ENCODE data around the gene C9orf78. TPM values are rescaled to one million over a fixed set of nuclear protein-coding genes. Genes with fewer than 3 reads are reported as not detected.

Gene C9orf78
- total RNA-seq, 1 donor: 32.4 TPM

- TF ChIP-seq, protein P1, sequence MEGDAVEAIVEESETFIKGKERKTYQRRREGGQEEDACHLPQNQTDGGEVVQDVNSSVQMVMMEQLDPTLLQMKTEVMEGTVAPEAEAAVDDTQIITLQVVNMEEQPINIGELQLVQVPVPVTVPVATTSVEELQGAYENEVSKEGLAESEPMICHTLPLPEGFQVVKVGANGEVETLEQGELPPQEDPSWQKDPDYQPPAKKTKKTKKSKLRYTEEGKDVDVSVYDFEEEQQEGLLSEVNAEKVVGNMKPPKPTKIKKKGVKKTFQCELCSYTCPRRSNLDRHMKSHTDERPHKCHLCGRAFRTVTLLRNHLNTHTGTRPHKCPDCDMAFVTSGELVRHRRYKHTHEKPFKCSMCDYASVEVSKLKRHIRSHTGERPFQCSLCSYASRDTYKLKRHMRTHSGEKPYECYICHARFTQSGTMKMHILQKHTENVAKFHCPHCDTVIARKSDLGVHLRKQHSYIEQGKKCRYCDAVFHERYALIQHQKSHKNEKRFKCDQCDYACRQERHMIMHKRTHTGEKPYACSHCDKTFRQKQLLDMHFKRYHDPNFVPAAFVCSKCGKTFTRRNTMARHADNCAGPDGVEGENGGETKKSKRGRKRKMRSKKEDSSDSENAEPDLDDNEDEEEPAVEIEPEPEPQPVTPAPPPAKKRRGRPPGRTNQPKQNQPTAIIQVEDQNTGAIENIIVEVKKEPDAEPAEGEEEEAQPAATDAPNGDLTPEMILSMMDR (IDR thresholded peaks at IDR 0.05; ENCODE audit: insufficient read depth, low read depth, low read length): peak; percentile 95
- peak; percentile 85 for DNase-seq (ENCODE audit: low read depth)
- no peak overlapping the region for H3K4me3 ChIP-seq (ENCODE audit: low read depth, low read length)
These were observed 51.3 kb downstream of the C9orf78 start for GRCh38 chr9:129783516-129784361.

DNA sequence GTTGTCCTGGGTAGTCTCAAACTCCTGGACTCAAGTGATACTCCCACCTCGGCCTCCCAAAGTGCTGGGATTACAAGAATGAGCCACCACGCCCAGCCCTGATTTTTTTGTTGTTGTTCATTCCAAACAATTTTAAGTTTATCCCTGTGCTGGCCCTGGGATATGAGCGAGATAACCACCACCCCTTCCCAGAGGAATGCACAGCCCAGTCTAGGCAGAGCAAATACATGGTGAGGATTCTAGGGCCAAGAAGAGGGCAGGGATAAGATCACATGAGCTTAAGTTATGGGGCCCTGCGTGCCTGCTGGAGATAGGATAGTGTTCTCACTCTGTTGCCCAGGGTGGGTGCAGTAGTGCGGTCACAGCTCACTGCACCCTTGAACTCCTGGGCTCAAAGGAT is 53.1 kb downstream of the C9orf78 start:
- H3K4me3 ChIP-seq (ENCODE audit: low read depth, low read length): no peak overlapping the region
- peak; percentile 91 for DNase-seq (ENCODE audit: low read depth)
- TF ChIP-seq, protein P1 (IDR thresholded peaks at IDR 0.05; ENCODE audit: insufficient read depth, low read depth, low read length): no peak

- DNase-seq (ENCODE audit: low read depth): no peak
These were observed 53.9 kb downstream of the C9orf78 start for GRCh38 chr9:129781131-129781530.

GRCh38 chr9:129779560-129780190 is 55.4 kb downstream of the C9orf78 start:
- DNase-seq (ENCODE audit: low read depth): no peak
- TF ChIP-seq, protein P1 (IDR thresholded peaks at IDR 0.05; ENCODE audit: insufficient read depth, low read depth, low read length): no peak
- no peak overlapping the region for H3K4me3 ChIP-seq (ENCODE audit: low read depth, low read length)

More at GRCh38 chr9:129781131-129781530, 53.9 kb downstream of the C9orf78 start:
- no peak overlapping the region for H3K4me3 ChIP-seq (ENCODE audit: low read depth, low read length)
- TF ChIP-seq, protein P1 (IDR thresholded peaks at IDR 0.05; ENCODE audit: insufficient read depth, low read depth, low read length): no peak

GRCh38 chr9:129778469-129778868 is 56.6 kb downstream of the C9orf78 start:
- DNase-seq (ENCODE audit: low read depth): no peak
- H3K4me3 ChIP-seq (ENCODE audit: low read depth, low read length): no peak overlapping the region
- TF ChIP-seq, protein P1 (IDR thresholded peaks at IDR 0.05; ENCODE audit: insufficient read depth, low read depth, low read length): no peak

- TF ChIP-seq, protein P1 (IDR thresholded peaks at IDR 0.05; ENCODE audit: insufficient read depth, low read depth, low read length): no peak
- no peak for DNase-seq (ENCODE audit: low read depth)
- H3K4me3 ChIP-seq (ENCODE audit: low read depth, low read length): no peak overlapping the region
These were observed 57.3 kb downstream of the C9orf78 start for GRCh38 chr9:129777769-129778130.

Small RNA genes within 50 kb of the gene (small RNA-seq; reads per million reads assigned to genes)
- not detected for gene MIR6855

Other genes starting within 250 kb of the C9orf78 start
- gene C9orf50, start 214.2 kb downstream of the C9orf78 start, total RNA-seq: 0.32 TPM in 1 of 2 replicates, not detected in the other
- 34.8 and 36.3 TPM in 2 replicates for gene NTMT1, start 209.1 kb downstream of the C9orf78 start, total RNA-seq
- gene ASB6, start 193.1 kb downstream of the C9orf78 start, total RNA-seq: 16.8 and 20.3 TPM in 2 replicates
- under 0.01 and 1.6 TPM in 2 replicates for gene PRRX2, start 169.6 kb downstream of the C9orf78 start, total RNA-seq
- 8.7 and 16.0 TPM in 2 replicates for gene PTGES, start 82.2 kb downstream of the C9orf78 start, total RNA-seq
- 27.4 and 33.2 TPM in 2 replicates for gene TOR1B, start 32.1 kb downstream of the C9orf78 start, total RNA-seq
- gene TOR1A, start 11.1 kb downstream of the C9orf78 start, total RNA-seq: 43.8 and 51.4 TPM in 2 replicates
- 7.7 and 10.4 TPM in 2 replicates for gene USP20, start 183 bp upstream of the C9orf78 start, total RNA-seq
- gene FNBP1, start 207.9 kb upstream of the C9orf78 start, total RNA-seq: 41.9 and 45.1 TPM in 2 replicates
- gene GPR107, start 218.6 kb upstream of the C9orf78 start, total RNA-seq: 27.4 and 38.0 TPM in 2 replicates